GM21576 (cell line): ENCODE results near the gene YLPM1.

Experiments used
- ATAC-seq: cut with Tn5 transposase; IDR thresholded peaks from one replicate; pipeline ENCODE4 v1.9.1; 2021; ENCODE audit warnings: mild to moderate bottlenecking, moderate library complexity; ENCODE audit not compliant: unreplicated experiment

YLPM1 gene

DNA sequence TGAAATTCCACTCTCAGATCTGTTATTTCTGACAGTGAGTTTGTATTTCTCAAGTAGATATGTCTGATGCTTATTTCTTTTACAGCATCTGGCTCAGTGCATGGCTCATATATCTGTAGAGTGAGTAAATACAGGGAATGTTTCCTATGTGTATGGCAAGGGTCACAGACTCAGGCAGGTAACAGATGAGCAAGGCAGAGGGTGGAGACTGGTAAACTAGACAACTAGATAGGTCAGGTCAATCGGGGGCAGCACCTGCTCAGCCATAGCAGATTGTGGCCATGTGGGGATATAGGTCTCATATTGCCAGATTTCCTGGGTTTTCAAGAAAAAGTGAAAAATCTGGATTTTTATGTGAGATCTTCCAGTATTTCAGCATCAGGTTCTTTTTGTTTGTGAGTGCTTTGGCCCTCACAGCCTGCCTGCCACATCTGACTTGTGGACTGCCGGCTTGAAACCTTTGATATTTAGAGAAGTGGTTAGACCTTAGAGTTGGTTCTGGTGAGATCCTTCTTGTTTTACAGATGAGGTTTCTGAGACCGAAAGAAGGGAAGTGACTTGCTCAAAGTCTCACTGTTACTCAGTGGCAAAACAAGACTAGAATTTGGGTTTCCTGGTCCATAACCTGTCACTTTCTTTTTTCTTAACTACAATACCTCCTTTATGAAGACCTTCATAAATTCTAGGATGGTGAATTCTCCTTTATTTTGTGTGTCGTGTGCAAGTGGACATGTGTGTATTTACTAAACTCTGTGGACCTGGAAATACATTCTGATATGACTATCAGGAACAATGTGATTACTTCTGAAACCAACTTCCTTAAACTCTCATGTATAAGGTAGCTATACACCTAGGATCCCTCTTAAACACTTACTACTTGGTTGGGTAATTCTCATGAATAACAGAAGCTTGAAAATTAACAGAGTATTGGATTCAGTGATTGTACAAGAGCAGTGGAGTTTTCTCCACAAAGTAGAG, 78.4 kb downstream of the YLPM1 start:
- peak; percentile 70 for ATAC-seq

DNA sequence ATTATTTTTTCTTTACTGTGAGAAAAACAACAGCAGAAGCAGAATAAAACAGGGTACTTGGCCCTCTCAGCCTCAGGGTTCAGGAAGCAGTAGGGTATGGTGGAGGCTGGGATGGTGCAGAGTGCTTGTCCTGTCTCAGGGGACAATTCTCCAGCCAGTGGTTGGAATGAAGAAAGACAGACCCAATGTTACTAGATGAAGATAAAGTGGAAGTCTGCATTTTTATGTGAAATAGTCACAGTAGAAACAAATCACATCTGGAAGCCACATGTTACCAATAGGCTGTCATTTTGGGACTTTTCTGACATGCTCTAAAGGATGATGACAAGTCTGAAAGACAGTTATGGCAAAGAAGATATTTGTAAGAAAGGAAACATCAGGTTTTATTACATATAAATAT, 80.5 kb downstream of the YLPM1 start:
- no peak for ATAC-seq

DNA sequence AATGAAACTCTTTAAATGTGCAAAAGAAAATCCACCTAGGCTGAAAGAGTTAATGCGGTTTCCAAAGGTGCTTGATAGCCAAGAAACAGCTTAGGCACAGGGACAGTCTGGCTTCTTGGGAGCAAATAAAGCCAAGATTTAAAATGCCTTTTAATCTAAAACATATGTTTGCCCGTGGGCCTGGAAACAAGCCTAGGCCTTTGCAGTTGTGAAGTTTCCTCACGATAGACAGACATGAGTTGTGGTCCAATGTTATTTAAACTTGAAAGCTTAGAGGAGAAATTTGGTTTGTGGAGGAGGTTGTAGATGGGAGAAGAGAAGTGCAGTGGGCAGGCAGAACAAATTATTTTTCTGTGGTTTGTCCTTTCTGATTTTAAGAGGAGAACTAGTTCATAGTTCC, 83.1 kb downstream of the YLPM1 start:
- no peak for ATAC-seq

DNA sequence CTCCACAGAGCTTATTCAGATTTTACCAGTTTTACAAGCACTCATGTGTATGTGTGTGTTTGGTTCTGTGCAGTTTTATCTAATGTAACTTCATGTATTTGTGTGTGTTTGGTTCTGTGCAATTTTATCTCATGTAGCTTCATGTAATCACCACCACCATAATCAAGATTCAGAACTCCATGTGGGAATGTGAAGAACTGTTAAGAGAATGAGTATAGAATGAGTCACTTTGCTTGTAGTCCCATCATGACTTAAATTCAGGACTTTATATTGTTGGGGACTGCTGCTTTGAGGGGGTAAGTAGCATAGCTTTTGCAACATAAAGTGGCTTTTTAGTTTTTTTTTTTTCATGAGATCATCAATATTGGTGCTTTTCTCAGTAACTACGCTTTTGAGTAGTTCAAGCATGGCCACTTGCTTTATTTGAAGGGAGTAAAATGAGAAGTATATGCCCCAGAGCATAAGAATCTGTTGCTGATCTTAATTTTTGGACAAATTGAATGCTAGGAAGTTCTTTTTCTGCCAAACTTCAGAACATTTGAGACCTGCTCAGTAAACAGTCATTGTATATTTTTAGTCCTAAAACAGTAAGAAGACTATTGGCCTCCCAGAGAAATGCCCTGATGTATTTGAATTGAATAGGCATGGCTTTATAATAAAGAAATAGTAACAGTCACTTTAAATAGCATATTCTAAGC, 84.0 kb downstream of the YLPM1 start:
- ATAC-seq, result no peak

DNA sequence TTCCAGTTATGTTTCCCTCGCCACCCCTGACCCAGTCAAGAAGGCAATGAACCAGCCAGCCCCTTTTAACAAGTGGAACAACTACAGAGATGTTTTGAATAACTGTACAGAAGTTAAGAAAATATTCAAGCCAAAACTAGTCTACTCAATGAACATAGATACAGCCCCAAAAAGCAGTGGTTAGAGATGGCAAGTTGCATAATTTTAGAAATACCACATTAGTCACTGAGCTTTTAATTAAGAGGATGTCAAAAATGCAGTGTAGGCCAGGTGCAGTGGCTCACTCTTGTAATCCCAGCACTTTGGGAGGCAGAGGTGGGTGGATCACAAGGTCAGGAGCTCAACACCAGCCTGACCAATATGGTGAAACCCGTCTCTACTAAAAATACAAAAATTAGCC, 85.7 kb downstream of the YLPM1 start:
- ATAC-seq, result no peak

DNA sequence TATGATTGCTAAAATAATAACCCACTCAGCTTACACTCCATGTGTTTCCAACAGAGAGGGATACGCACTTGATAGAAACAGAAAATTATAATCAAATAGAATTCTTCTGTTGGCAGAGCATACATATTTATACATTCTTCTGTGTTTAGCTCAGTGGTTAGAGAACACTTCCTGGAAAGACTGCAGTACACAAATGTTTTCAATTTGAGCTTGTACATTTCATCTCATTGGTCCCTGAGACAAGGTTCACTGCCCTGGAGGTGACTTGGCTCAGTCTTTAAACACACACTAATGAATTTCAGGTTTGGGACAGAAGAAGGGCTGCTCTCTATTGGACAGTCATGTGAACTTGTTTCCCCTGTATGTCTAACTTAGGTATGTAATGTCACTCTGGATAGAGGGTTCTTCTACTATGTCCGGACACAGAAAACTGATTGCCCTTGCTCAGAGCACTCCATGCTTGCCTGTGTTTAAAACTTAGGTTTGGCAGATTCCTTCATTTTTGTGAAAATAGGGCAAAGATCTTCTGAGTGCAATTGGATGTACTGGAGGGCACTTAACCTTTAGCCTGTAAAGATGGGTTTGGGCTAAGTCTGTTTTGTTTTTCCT, 89.9 kb downstream of the YLPM1 start:
- ATAC-seq, result no peak

DNA sequence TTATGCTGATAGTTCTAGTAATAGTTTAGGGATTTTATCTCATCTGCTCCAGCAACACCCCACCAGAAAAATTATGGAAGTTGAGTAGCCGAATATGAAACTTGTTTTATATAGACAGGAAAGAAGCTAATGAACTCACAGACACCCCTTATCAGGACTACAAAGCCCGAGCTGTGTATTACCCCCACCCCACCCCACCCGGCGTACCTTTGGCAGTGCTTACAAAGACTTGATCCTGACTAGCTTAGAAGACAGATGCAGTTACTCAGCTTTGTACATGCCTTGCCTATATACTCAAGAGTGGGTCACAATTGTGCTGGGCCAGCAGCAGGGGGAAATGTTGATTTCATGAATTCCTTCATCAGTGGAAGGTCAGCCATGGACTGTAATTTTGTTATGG, 90.5 kb downstream of the YLPM1 start:
- no peak for ATAC-seq

DNA sequence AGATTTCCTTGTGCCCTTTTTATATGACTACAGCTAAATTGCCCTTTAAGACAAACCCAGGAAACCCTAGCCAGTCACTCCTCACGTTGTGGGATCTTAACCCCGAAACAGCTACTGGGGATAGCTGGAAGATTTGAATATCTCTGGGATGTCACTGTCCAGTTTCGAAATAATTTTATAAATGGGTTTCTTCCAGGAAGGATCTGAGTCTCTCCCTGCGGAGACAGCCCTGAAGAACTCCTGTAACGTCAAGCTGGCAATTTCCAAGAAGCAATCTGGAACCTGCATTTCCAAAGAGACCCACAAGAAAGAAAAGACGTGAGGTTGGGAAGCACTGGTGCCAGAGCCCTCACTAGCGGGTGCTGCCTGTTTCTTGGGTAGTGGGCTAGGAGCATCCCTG, 91.9 kb downstream of the YLPM1 start:
- ATAC-seq, result no peak

DNA sequence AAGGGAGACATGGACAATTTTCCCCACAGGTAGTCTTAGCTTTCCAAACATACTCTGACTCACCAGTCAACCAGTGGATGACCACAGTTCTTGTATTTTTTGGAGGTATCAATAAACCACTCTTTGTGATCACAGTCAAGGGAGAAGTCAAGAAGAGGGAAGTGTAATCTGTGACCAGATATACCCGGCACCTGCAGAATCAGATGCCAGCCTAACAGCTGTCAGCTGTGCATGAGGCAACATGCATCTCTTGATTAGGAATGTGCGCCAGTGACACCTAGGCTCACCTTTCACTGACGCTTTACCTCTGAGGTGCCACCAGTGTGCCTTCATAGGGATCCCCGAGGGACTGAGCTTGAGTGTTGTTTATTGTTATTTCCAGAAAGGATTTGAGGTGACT, 92.8 kb downstream of the YLPM1 start:
- no peak for ATAC-seq

DNA sequence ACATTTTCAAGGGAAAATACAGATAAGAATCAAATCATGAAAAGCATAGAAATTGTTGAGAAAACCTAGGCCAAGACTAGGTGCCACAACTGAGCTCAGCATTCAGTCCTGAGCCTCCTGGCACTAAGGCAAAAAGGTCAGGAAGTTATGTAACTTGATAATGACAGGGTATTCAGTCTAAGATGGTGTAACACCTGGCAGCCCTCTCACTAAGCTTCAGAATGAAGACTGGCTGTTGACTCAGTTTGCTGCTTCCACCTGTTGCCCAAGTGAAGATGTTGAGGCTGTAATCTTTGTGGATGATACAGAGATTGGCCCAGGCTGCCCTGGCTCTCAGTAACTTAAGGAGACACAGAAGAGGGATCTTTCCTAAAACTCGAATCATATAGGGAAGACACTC, 93.2 kb downstream of the YLPM1 start:
- no peak for ATAC-seq

DNA sequence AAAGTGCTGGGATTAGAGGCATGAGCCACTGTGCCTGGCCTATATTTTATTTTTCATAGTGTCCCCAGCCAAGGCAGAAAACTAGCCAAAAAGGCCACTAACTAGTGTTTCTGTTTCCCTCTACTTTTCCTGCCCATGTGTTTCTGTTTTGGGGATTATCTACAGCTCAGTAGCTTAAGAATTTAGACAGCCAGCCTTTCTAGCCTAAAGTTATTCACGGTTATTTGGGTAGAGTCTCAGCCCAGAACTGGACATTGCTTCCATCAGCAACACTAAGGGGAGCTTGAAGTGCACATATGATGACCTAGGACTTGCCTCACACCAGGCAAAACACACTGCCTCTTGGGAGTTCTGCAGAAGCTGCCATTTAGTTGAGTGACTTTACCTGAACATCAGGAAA, 94.9 kb downstream of the YLPM1 start:
- no peak for ATAC-seq

DNA sequence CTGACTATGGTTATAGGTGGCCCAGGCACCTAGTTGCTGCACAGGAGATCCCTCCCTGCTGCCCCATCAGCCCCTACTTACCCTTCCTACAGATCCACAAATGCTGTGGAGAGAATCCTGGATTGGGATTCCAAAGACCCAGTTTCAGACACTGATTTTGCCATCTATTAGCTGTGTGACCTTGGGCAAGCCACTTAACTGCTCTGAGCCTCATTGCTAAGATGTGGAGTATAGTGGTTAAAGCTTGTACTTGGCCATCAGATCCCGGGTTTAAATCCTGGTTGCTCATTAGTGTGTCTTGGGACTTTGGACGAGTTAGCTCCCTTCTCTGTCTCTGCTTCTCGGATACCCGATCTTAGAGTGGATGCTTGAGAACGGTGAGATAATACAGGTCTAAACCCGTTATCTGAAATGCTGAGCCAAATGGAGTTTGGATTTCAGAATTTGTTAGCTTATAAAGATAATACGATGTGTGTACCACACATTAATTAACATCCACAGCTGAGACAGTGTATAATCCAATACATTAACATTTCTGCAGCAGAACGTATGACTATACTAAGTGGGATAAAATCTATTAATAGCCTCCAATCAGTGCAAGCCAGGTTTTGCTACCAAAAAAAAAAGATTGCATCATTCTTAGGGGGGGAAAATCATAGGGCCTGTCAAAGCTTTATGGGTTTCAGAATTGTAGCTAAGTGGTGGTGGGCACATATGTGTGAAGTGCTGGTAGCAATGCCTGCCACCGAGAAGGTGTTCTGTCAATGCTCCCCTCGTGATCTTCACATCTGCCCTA, 96.8 kb downstream of the YLPM1 start:
- ATAC-seq, result no peak

DNA sequence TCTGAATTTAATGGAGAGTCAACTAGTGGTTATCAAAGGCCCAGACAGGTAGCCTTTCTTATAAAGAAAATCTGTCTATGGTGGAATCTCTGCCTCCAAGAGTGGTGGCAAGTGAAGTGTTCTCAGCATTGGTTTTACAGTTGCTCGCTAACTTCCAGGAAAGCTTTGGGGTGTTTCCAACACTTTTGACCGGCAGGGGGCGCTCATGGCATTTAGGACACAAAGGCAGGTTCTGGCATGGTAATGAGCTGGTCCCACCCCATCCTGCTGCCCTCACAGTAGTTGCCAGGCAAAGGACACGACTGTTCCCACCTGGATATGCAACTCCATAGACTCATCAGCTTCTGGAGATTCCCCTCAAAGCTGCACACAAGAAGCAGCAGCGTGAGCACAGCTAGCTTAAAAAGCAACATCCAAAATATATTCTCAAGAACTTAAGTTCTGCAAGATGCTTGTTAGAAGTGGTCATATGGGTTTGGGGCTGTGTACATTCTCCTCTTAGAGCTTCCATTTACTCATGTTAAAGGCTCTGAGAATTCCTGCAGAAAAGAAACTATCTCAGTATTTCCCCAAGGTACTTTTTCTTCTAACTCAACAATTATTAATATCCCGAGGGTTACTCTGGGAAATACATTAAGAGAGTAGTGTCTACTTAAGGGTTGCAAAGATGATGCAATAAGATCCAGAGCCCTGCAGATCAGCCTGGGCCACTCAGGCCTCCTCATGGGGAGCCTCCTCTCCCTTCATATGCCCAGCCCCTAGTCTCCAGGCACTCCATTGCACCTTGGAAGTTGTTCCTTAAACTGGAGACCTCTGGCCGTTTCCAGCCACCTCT, 98.0 kb downstream of the YLPM1 start:
- ATAC-seq, result no peak

DNA sequence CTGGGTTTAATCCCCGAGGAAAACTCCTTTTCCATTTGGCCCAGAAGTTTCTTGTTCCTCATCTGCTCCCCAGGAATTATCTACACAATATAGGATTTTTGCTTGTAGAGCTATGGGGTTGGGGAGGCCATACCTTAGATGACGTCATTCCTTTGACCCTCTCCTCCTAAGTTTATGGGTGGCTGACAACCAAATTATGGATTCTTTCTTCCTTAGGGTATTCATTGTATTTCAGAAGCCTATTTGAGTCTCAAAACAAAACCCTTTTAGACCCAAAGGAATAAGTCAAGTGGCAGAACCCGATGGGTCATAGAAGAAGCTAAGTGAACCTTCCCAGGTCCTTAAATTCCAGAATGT, 98.6 kb downstream of the YLPM1 start:
- no peak for ATAC-seq

DNA sequence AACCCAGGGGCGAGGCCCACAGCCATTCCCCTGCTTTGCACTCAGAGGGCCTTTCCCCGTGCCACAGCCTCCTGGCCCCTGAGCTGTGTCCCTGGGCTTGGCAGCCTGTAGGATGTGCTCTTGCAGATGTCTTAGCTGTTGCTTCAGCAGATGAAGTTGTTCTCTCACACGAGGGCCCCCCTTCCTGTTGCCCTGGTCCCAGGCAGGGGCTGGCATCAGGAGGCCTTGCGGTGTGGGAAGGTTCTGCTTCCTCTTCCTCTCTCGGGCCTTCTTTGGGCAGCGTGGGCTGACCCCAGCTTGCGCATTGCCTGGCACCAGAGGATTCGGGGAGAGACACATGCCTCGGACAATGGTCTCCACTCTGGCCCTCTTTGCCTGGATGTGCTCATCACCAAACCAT, 100.2 kb downstream of the YLPM1 start:
- no peak for ATAC-seq

DNA sequence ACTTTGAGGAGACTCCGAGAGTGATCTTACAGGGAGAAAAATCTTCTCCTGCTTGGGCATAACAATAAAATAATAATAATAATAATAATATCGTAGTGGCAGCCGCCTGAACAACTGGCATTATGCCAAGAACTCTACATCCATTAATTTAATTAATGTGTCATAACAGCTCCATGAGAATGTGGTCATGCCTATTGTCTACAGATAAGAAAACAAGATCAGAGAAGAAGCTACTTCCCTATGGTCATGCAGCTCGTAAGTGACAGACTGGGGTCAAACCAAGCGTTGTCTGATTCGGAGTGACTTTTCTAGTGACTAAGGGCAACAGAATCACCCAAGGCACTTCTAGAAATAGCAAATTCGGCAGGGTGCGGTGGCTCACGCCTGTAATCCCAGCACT, 101.1 kb downstream of the YLPM1 start:
- ATAC-seq, result no peak

DNA sequence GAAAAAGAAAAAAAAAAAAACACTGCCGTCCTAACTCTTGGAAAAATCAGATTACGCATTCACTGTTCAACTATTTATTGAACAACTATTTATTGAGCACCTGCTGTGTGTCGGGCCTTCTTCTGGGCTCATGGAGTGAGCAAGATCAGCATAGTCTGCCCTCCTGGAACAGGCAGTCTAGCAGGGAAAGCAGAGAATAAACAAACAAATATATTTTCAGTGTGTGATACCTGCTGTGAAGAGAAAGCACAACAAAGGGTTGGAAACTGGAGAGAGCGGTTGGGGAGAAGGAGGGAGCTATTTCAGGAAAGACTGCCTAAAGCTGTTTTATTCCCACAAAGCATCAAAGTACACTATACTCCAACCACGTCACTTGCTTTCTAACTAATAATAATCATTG, 102.0 kb downstream of the YLPM1 start:
- no peak for ATAC-seq

DNA sequence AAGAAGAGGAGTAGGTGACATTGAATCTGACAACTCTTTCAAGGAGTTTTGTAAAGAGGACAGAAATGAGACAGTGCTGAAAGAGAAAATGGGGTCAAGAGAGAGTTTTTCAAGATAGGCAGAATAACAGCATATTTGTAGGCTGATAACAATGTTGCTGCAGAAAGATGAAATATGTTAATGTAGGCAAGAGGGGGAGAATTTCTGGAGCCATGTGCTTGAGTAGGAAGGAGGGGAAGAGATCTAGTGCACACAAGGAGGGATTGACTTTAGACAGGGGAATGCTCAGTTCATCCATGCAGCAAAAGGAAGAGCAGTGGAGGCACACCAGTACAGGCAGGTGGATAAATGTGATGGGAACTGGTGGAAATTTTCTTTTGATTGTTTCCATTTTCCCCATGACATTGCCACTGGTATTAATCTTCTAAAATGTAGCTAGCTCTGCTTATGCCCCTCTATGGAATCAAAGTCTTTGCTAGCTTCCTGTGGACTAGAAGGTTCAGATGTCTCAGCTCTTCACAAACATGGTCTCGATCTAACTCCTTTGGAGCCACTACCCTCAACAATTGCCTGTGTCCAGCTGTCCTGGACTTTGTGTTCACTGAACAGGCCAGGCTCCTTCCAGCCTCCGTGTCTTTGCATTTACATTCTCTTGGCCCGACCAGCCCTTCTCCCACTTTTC, 103.7 kb downstream of the YLPM1 start:
- no peak for ATAC-seq

DNA sequence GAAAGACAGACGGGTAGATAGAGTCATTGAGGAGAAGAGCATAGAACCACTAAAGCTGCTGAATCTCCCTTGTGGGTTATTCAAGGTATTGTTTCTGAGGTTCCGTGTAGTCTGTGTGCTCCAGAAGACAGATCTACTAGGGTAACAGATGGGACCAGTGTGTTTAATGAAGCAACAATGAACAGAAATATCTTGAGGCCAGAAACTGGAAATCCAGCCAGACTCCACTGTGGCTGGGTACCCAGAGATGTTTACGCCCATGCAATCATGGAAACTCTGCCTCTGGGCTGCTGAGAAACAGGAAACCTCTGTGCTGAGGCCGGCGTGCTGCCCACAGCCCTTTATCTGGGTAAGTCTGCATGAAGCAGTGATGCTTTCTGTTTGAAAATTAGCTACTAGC, 104.6 kb downstream of the YLPM1 start:
- ATAC-seq, result no peak

DNA sequence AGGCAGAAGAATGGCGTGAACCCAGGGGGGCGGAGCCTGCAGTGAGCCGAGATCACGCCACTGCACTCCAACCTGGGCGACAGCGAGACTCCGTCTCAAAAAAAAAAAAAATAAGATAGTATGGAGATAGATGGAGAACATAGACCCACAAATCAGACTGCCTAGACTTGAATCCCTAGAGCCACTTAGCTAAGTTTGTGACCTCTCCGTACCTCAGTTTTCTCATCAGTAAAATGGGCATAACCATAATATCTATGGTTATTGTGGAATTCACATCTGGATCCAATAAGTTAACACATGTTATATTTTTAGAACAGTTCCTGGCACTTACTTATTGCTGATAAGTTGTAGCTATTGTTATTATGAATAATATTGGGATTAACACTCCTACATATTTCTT, 105.6 kb downstream of the YLPM1 start:
- ATAC-seq, result no peak
